Stimulated activated CD4-positive, alpha-beta T cell treated with anti-CD3 and anti-CD28 coated beads, Interleukin-2, amount 100 ng/mL, for 24 hours (primary cell): ENCODE results near the gene CST6.
A peak's percentile ranks its signal among the peaks of the same experiment; 100 is the strongest.
"Not testable (repeated sequence)": the region's sequence is repeated elsewhere in the genome, so short reads cannot be mapped to it uniquely, and the experiment has no call there.

Source experiments
- DNase-seq, 2 donors: peaks; one replicate each; pipeline ENCODE4 v3.0.0-alpha.2; 2020

The CST6 gene

DNA sequence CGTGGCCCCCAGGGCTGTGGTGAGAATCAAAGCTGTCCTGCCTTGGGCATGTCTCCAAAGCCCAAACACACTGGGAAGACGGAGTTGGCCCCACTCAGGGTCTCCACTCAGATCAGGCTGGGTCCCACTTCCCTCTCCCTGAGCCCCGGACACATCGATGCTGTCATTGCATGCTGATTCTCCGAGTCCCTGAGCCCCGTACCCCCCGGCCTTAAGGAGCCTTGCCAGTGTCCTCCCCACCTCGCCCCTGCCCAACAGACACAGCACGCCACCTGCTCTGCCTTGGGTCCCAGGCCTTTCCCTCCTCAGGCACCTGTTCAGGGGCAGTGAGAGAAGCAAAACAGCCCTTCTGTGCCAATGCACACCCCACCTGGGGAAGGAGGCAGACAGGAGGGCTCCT is 24.5 kb upstream of the CST6 start:
- no peak for DNase-seq

DNA sequence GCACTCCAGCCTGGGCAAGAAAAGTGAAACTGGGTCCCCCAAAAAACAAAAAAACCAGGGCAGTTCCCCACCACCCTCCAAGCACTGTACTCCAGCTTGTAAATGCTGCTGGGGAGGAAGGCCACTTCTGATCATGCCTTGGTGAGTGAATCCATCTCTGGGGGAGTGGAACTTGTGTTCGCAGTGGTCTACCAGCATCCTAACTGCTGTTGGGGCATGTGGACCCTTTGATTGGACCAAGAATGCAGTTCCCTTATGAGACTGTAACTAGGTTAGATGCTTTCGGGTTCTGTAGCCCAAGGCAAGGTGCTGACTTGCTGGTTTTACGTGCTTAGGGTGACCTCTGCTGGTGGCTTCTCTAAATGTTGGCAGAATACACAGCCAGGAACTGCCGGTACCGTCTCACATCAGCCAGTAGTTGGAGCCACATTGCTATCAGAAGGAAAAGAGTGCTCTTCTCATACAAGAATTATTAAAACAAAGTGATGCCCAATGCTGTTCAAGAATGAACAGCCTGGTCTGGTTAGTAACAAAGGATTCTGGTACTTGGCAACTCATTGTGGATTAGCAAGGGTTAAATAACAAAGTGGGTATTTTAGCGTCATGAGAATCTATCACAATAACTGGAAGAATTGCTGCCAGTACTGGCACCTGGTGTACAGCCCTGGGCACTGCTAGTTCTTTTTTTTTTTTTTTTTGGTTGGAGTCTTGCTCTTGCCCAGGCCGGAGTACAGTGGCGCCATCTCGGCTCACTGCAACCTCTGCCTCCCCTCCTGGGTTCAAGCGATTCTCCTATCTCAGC is 22.8 kb upstream of the CST6 start:
- DNase-seq = peak; percentile 87 to 93

DNA sequence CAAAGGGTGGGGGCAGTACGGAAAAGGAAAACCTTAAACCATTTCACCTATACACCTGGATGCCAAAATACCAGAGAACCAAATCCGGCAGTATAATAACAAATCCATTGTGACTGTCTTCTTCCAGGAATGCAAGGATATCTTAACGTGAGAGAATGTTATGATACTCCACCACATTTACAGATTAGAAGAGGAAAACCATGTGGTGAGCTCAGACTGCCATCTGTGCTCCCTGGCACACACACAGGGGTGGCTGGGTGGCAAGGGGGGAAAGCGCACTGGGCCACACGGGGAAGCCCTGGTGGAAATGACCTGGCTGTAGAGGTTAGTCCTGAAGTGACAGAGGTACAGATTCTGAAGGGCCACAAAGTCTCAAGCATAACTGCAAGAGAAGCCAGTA is 19.8 kb upstream of the CST6 start:
- no peak for DNase-seq

DNA sequence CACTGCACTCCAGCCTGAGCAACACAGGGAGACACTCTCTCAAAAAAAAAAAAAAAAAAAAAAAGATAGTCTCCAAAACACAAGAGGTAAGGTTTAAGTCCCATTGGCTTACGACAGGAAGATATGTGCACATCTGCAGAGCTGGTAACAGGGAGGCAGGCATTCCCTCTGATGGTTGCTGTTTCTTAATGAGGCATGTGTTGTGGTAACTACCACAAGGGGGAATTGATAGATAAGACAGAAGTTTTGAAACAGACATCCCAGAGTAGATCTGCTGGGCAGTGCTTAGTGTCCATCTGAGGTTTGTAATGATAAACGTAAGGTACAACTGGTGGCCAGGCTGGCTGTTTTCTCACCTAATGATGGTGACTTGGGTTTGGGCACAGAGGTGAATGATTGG is 14.5 kb upstream of the CST6 start:
- DNase-seq = no peak

DNA sequence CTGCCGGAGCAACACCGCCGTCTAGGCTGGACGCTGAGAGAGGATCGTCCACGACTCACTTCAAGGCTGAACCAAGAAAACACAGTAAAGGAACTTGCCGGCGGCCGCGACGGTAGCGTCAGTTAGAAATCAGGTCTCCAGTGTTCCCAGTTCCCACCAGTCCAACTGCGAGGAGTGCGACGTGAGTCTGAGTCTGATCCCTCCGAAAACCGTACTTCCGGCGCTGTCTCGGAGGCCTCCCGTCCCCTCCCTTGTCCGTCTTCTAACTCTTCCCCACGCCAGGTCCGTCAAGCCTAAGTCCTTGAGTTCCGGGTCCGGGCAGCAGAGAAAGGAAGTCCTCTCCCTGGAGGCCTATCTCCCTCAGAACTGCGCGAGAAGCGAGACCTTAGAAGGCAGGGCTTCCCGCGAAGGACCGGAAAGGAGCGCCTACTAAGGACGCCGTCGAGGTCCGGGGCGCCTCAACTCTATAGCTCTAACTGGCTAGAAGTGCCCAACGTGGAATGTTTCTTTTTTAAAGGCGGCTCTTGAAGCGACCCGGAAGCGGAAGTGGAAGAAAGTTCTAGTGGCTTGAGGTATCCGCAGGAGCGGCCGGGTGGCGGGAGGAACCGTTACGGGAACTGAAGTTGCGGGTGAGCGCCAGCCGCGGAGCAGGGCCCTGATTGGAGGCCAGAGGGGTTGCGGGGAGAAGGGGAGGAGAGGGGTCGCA is 9.7 kb upstream of the CST6 start, which contains the start of the genes BANF1 and EIF1AD:
TSS of gene BANF1 (plus strand) at position 562 of the 706 bp plus-strand sequence. CDS start 748 bp downstream, outside the sequence.
TSS of gene EIF1AD (minus strand) at position 216 of the 706 bp plus-strand sequence. CDS start 1,768 bp downstream, outside the sequence.
- peak; percentile 90 to 93 for DNase-seq

DNA sequence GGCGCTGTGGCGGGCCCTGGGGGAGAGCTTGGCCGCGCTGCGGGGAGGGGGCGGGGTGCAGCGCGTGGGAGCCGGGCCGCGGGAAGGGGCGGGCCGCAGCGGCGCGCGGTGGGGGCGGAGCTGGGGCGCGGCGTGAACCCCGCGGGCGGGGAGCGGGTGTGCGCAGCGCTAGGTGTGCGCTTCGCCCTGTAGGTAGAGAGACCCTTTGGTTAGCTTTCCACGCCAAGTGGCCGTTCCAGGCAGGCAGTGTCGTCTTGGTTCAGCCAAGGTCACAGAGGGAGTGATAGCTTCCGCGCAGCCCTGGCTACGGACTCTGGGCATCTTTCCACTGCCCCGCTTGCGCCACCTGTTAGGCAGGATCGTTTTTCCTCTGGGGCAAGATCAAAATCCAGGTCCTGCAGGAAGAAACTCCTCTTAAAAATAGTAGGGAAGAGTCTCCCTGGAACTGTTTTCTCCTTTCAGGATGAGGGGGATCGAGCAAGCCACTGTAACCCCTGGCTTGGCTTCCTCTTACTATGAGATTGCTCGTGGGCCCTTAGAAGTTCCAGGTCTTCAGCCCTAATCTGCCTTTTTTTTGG is 9.1 kb upstream of the CST6 start:
- no peak for DNase-seq

DNA sequence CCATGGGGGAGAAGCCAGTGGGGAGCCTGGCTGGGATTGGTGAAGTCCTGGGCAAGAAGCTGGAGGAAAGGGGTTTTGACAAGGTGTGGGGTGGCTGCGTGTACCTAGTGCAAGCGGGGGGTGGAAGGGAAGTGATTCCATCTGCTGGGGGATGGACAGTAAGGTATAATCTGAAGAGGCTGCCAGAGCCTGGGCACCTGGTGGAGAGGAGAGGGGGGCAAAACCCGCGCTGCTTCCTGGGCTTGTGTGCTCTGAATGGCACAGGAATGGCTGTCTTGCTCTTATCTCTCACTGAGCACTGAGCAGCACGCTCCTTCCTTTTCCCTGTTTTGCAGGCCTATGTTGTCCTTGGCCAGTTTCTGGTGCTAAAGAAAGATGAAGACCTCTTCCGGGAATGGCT is 8.5 kb upstream of the CST6 start:
- DNase-seq = no peak

DNA sequence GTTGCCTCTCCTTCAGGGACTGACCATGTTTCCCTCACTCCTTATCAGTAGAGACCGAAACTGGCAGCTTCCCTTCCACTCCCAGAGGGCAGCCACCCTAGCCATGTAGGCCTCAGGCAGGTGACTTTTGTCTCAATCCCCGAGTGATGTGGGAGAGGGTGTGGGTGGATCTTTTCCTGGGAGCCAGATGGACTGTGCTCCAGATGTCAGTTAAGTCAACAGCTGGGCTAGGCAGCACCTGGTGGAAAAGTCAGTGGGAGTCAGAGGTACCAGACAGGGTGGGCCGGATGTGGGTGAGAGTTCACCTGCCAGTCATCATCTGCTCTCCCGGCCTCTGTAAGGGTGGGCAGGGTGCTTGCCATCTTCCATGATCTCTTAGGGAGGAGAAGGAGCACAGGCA is 7.6 kb upstream of the CST6 start:
- no peak for DNase-seq

DNA sequence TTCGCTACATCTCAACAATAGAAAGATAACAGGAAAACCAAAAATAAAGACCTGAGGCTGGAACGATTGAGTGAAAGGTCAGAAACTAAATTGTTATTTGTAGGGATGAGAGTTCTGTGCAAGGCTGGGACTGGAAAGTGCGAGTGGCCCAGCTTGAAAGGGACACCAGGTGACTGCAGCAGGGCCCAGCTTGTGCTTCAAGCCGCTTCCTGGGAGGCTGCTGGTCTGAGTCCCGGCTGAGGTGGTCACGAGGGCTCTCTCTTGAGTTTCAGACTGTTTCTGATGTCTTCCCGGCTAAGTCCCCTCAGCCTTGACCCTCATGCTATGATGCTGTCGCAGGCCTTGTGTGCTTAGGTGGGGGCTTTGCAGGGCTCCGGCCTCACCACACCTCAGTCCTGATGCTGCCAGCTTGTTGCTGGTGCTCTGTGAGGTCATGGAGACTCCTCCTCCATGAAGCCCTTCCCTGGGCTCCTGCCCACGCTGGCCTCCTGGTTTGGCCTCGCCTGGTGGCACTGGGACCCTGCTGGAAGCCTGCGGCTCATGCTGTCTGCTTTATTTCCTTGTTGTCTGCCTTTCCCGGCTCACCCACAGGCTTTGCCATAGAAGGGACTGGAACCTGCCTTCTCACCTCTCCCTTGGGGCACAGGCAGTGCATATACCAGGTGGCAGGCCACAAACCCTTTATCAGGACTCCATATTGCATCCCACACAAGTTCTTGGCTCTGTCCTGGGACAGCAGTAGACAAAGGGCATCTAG is 5.5 kb upstream of the CST6 start:
- DNase-seq = no peak

DNA sequence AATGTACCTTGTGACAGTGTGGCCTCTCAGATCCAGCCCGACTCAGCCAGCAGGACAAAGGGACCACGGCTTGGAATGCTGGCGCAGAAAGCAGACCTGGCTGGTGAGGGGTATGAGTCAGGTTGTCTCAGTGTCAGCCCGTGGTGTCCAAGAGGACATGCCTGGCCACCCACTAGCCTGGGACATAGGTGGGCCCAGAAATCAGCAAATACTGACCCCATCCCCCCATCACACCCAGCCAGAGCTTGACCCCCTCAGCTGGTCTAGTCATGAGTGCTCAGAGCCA is 5.0 kb upstream of the CST6 start:
- DNase-seq = no peak

DNA sequence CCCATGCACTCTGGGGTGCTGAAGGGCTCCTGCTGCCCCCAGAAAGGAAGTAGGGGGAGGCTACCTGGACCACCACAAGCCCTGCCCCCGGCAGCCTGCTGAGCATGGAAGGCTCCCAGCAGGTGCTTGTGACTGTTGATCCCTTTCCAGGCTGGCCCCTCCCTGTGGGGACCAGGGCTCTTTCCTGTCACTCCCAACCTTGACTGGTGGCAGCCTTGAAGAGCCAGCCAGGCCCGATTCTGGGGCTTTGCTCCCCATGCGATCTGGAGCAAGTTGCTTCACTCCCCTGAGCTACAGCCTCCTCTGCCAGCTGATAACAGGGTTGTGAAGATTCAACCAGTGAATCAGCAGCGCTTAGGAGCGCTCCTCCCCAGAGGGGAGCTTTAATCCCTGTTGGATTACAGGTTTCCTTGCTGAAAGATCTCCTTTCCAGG is 4.6 kb upstream of the CST6 start:
- no peak for DNase-seq

DNA sequence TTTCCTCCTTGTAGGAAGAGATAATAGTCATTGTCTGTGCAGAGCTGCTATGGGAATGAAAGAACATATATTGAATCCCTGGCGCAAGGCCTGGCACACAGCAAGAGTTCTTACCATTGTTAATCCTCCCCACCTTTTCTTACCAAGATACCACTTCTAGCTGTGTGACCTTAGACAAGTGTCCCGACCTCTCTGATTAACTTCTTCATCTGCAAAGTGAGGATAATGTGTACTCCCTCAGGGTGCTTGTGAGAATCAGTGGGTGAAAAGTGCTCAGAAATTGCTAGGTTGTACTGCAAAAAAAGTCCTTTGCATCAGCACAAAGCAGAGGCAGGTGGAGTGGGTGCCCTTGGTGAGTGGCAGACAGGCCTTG is 3.7 kb upstream of the CST6 start:
- DNase-seq = no peak

DNA sequence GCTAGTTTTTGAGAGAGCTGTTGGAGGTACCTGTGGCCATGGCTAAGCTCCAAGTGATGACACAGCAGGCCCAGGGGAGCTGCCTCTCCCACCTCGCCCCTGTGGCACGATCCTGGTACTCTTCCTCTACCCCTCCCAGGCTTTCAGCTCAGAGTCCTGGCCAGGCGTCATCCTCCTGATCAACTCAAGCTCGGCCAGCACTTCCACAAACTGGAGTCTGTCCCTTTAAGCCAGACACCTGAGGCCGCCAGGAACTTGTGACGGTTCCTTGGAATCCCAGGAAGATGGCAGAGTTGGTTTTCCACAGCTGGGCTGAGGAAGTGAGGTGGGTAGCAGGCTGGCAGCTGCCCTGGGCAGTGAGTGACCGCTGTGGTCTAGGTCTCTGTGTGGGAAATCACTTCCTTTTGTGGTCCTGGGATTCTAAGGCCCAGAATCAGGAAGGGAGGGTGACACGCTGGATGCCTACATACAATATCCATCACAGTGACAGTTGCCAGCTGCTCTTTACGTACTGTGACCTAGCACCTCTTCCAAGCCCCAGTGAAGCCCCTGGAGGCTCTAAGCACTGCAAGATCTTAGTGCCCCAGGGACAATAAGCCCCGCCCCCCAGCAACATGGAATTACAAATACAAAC is 3.2 kb upstream of the CST6 start:
- DNase-seq = no peak

DNA sequence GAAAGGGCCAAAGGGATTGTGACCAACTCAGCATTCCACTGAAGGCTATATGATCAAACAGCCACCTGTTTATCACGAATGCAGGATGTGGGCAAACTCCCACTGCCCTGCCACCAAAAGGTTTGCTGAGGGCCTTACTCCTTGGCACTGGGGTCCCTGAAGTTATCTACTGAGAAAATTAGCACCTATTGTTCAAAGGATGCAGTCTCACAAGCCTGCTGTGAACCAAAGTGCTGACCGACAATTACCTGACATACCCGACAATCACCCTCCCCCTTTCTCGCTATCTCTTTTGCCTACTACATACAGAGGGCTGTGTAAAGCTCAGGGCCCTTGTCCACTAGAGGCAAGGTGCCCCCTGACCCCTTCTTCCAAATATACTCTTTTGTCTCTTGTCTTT is 1.8 kb upstream of the CST6 start:
- DNase-seq = not testable (repeated sequence)

DNA sequence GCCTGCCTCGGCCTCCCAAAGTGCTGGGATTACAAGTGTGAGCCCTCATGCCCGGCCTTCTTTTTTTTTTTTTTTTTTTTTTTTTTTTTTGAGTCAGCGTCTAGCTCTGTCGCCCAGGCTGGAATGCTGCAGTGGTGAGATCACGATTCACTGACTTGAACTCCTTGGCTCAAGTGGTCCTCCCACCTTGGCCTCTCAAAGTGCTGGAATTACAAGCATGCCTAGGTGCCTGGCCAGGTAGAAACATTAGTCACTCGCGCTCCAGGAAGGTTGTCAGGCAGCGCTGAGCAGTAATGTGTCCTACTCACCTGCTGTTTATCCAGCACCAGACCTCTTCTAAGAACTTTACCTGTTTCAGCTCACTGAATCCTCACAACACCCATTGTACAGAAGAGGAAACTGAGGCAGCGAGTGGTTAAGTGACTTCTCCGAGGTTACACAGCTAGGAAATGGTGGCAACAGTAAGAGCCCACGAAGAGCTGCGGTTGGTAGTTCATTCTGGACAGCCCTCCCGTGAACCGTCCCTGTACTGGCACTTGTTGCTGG is 496 bp upstream of the CST6 start:
- no peak for DNase-seq

DNA sequence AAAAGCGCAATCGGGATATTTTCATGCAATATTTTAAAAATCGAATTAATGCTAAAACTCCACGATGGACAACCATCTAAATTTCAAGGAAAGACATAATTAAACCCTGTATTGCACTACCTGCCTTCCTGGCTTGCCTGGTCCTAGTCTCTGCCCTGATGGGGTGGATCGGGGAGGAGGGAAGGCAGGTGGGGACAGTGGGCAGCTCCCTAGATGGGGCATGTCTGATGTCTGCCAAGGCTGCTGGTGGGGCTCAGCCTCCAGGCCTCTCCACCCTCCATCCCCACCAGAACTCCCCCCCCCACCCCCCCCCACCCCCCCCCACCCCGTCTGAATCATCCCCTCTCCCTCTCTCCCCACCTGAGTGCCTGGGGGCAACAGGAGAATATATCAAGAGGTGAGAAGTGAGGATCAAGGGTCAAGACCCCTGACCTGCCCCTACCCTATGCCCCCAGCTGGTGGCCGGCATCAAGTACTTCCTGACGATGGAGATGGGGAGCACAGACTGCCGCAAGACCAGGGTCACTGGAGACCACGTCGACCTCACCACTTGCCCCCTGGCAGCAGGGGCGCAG is 650 bp downstream of the CST6 start:
- no peak for DNase-seq

DNA sequence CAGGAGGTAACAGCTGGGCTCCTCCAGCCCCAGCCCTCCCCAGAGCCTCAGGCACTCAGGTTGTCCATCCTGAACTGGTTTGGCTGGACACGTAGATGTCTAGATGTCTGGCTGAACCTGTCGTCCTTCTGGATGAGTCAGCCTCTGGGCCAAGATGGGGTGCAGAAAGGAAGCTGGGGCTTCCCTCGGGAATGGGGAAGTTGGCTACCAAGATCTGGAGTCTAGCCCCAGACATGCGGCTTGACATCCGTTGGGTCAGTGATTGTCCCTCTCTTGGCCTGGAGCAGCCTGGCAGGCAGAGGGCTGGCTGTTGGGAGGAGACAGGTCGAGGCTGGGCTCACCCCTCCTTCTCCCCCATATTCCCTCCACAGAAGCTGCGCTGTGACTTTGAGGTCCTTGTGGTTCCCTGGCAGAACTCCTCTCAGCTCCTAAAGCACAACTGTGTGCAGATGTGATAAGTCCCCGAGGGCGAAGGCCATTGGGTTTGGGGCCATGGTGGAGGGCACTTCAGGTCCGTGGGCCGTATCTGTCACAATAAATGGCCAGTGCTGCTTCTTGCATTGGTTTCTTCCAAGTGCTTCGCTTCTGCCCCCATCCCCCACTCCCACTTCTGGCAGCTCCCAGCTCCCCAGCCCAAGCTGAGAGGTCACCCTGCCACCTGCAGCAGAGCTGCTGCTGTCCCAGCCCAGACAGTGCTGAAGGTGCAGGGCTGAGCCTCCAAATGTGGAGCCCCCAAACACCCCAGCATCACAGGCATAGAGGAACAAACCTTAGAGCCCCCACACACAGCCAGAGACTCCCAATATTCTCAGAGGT is 1.3 kb downstream of the CST6 start:
- DNase-seq = no peak

DNA sequence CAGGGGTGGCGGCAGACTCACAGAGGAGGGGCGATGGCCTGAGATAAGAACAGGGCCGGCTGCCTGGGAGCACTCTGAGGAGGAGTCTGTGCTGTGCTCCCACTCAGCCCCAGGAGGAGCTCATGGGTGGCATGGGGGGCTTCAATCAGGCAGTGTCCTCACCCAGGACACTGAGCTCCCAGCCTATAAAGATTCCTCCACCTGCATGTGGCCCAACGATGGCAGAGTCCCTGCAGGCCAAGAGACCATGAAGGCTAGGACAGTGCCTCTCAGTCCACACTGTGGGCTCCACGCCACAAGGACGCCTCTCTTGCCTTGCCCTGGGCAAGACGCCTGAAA is 1.9 kb downstream of the CST6 start:
- no peak for DNase-seq

DNA sequence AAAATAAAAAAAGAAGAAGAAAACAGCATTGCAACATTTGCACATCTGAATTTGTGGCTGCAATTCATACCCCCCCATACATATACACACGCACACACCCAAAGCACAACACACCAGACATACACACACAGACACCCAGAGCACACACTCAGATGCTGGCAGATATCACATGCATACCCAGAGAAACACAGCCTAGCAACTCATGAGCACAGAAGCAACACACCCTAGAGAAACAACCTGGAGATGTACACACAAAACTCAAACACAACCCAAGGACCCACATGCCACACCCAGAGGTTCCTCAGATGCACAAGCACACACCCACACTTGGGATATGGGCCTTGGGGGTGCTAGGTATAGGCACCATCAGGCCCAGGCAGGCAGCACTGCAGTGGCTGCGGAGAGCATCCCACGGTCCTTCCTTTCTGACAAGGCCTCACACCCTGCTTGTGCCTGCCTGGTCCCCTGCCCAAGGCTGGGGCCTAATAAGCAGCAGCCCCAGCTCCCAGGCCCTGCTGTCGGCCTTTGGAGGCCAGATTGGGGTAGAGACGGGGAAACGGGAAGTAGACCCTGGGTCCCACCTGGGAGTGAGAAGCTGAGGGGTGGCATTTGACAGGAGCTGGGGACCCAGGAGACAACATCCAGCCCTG is 3.1 kb downstream of the CST6 start:
- no peak for DNase-seq

DNA sequence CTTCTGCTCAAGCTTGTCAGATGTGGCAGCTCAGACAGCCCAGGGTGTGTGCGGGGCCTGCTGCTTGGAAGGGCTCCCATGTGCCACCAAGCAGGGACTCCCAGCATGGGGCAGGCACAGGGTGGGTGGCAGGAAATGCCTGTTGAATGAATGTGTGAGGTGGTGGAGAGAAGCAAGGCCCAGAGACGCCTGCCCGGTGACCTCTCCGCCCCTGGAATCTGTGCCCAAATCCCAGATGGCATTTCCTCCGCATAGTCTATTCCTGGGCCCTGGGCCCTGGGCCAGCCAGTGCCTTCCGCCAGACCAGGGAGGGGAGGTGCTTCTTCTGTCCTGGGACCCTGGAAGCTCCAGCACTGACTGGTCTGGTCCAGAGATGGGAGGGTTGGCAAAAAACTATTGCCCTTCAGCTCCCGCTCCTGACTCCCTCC is 3.7 kb downstream of the CST6 start:
- DNase-seq = no peak
